ENCODE measurements around the gene JAZF1. TPM values are rescaled to one million over a fixed set of nuclear protein-coding genes. Genes with fewer than 3 reads are reported as not detected.

The JAZF1 gene
- total and polyA plus RNA-seq, 10 of the 15 experiments (the other 5 are each of a cell fraction or from before 2014, with no cell fraction given), result 0.04 to 0.82 (median 0.15) TPM; not detected in 3

- ChIA-PET SMC1A (ENCODE audit: uncharacterized antibody, unreplicated experiment) (interaction anchor here (1.0 to 1.1 kb wide), 2 partner anchors 9 to 23 kb away, joined by 3 read pairs; no protein-coding TSS in a partner anchor), CTCF (no interaction called here), POLR2A (no interaction called here), RAD21 (ENCODE audit: unreplicated experiment) (no interaction called here)
- H3K4me3 ChIP-seq, result no peak overlapping the region
- no peaks in the 10 kb centered on the region for H4K20me1 ChIP-seq (ENCODE audit: control insufficient read depth, insufficient read depth)
- WGBS (ENCODE audit: insufficient coverage, insufficient replicate concordance, low lambda C conversion rate, missing lambda C conversion rate), result 82% methylated on average over 10 of the region's 10 CpGs
- in situ Hi-C loops (cut with MboI), result no loop called here
- H3K4me1 ChIP-seq (ENCODE audit: control insufficient read depth, insufficient read depth, low read length), result peaks cover 21% of the 10 kb centered on the region
- FAIRE-seq (no peak), ATAC-seq (no peak), DNase-seq (ENCODE audit: low read depth, low spot score) (no peak)
- H3K79me2 ChIP-seq (ENCODE audit: control insufficient read depth, insufficient read depth, low read length), result no peaks in the 10 kb centered on the region
- H3K4me2 ChIP-seq (ENCODE audit: control insufficient read depth, insufficient read depth), result no peak overlapping the region
- H3K27me3 ChIP-seq (replicated peaks in 1 of 2; ENCODE audit: control insufficient read depth in 2 of 2, insufficient read depth in 2 of 2, low read length in 1 of 2), result peaks cover 1 to 3% of the 10 kb centered on the region in 2 experiments; a peak in 1 of 4 replicates
- no peaks in the 10 kb centered on the region for H3K36me3 ChIP-seq (ENCODE audit: control insufficient read depth in 2 of 2, insufficient read depth in 2 of 2, low read length in 1 of 2)
- H3K9me3 ChIP-seq (replicated peaks; ENCODE audit: control insufficient read depth, insufficient read depth, low read length), result no peaks in the 10 kb centered on the region
- H3K27ac ChIP-seq (ENCODE audit: control insufficient read depth, insufficient read depth), result no peak overlapping the region
- H3K9ac ChIP-seq (ENCODE audit: control insufficient read depth, insufficient read depth, low read length), result no peak overlapping the region
- H2AFZ ChIP-seq (ENCODE audit: control insufficient read depth, low read depth, low read length), result no peak overlapping the region
- BruUV-seq (replicated peaks), result no TSS peak
- intact Hi-C loops (cut with micrococcal nuclease; ENCODE audit: unreplicated experiment), result no loop called here
- TF ChIP-seq ZBED1 (IDR thresholded peaks at IDR 0.05; ENCODE audit: borderline replicate concordance), result no peak
- no peak for TF ChIP-seq POLR2AphosphoS5 (IDR thresholded peaks at IDR 0.05; ENCODE audit: low read length)
- no peak for TF ChIP-seq MLLT1 (IDR thresholded peaks at IDR 0.05)
- no peak for TF ChIP-seq HSF1 (IDR thresholded peaks at IDR 0.05; ENCODE audit: low read depth, low read length)
- no peak for TF ChIP-seq HDGF (IDR thresholded peaks at IDR 0.05)
- no peak for TF ChIP-seq MEF2A (IDR thresholded peaks at IDR 0.05; ENCODE audit: insufficient read depth, low read depth, low read length)
- no peak for TF ChIP-seq NR2F1 (conservative IDR thresholded peaks at IDR 0.05)
- TF ChIP-seq JUNB (IDR thresholded peaks at IDR 0.05), result no peak
- no peak for TF ChIP-seq RB1 (IDR thresholded peaks at IDR 0.05; ENCODE audit: borderline replicate concordance)
- TF ChIP-seq E2F8 (IDR thresholded peaks at IDR 0.05; ENCODE audit: low read depth, partially characterized antibody), result no peak
- no peak for TF ChIP-seq ZBTB40 (IDR thresholded peaks at IDR 0.05; ENCODE audit: borderline replicate concordance)
- no peak for TF ChIP-seq BCLAF1 (IDR thresholded peaks at IDR 0.05)
Measured at GRCh38 chr7:27897441-27897847, 283.2 kb downstream of the JAZF1 start.
